Gastrocnemius medialis (tissue), 4 donors: ENCODE measurements around the gene HADHB.

Experiments used
- CTCF ChIP-seq, 5 experiments: fragments of 450-650 bp in 3 of 5; fragments of 200-600 bp in 2 of 5; sonication (generic) in 2 of 5; IDR thresholded peaks in 4 of 5; conservative IDR thresholded peaks in 1 of 5; 1 replicate in 4 of 5; 2 replicates in 1 of 5; pipeline ENCODE4 v1.5.1; 2016 to 2019; ENCODE audit warnings: antibody characterized with exemption in 5 of 5, mild to moderate bottlenecking in 3 of 5, moderate library complexity in 3 of 5
- POLR2A ChIP-seq, 2 donors: fragments of 450-650 bp; IDR thresholded peaks; one replicate each; pipeline ENCODE4 v1.6.1; 2017; ENCODE audit warnings: antibody characterized with exemption in 2 of 2, mild to moderate bottlenecking in 2 of 2, moderate library complexity in 2 of 2

GRCh38 chr2:26230806-26231205 lies 13.9 kb upstream of the HADHB start:
- TF ChIP-seq CTCF (IDR thresholded peaks at IDR 0.05 in 4 of 5, conservative IDR thresholded peaks at IDR 0.05 in 1 of 5) (no peak), POLR2A (IDR thresholded peaks at IDR 0.05) (no peak)
